NCI-H187 treated with DMSO at 0.1 percent for 48 hours (cell line): Measurements from ENCODE around the gene TMEM131L.
"Not testable (repeated sequence)": the region's sequence is repeated elsewhere in the genome, so short reads cannot be mapped to it uniquely, and the experiment has no call there.

Experiments used
- DNase-seq: peaks from one replicate; lab custom pipeline; 2025; lab: John Stamatoyannopoulos, UW

Gene TMEM131L

DNA sequence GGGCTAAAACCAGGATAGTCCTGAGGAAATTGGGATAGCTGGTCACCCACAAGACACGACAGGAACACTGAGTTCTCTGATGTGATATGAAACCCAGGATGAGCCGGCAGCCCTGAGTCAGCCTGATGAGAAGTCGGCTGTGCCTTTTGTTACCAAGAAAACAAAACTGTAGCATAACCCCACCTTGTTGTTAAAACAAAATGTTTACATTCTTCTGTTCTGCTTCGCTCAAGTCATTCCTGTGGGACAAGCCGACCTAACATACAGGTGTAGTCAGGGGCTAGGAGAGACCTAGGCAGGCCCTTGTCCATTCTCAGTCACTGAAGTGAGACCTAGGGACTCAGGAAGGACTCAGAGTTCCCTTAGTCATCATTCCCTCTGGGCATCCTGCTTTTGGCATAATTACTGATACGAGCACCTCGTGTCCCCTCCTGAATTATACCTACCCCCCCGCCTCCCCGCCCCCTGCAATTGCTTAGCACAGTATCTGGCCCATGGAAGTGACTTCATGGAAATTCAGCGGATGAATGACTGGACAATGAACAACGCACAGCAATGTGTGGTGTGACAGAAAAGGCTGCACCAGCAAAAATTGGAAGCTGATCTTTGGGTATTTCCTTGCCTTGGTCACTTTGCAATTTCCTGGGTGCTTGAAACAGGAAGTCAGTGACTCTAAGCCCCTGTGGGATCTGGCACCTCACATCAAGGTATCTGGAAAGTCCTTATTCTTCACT lies 186.1 kb downstream of the TMEM131L start:
- DNase-seq = no peak

DNA sequence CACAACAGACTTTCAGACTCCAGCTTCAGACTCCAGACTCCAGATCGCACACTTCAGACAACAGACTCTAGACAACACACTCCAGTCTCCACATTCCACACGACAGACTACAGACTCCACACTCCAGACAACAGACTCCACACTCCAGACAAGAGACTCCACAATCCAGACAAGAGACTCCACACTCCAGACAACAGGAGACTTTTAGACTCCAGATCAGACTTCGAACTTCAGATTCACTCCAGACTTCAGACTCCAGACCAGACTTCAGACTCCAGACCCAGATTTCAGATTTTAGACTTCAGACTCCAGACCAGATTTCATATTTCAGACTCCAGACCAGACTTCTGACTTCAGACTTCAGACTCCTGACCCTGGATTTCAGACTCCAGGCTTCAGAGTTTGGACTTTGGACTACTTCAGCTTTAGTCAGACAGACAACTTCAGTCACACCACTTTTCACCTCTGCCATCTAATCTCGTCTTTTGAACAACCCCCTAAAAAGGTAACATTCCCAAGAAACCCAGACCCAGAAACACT lies 188.9 kb downstream of the TMEM131L start:
- no peak for DNase-seq

DNA sequence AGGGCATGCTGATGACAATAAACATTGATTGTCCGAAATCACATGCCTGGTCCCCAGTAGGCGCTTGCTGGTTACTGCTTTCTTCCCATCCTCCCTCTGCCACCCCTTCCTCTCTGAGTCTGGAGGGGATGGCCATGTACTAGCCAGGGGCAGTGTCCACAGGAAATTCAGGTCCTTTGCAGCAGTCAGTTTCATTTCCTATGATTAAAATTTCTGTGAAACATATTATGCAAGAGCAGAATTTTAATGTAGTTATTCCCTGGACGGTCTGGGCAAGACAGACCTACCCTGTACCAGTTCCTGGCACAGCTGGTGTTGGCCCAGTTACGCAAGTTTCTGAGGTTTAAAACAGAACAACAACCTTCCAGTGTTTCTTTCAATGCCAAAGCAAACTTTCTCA lies 189.8 kb downstream of the TMEM131L start:
- DNase-seq = no peak

DNA sequence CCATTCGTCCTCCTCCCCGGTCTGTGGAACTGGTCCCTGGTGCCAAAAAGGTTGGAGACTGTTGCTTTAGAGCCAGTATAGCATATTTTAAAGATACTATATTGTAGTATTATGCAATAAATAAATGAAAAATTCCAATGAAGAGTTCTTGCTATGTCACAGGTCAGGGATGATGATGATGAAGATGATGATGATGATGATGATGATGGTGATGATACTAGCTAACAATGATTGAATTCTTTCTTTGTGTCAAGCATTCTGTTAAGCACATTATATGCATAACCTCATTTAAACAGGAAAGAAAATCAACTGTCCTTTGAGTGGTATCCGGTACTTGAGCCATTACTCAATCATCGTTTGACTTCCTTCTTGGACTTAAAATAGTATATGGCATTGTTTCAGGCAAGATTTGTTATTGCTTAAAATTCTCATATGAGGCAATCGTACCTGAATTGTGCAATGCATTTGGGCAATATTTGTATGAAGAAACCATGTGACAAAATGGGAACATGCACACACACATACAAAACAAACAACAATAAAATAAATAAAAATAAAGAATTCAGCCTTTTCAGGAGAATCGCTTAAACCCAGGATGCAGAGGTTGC lies 195.2 kb downstream of the TMEM131L start:
- no peak for DNase-seq

DNA sequence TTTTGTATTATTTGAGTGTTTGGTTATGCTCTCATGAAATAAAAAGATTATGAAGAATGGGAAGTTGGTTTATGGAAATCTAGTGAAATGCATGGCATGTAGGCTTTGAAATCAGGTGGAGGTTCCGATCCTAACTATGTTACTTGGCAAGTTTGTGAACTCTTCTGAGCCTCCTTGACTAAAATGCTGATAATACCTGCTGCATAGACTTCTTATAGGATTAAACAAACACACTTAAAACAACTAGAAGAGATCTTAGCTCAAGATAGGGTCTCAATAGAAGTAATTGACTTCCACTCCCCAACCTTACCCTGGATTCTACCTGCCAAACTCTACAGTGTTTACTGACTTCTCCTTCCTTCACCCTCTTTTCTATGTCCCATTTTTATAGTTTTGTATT lies 195.7 kb downstream of the TMEM131L start:
- DNase-seq = no peak

DNA sequence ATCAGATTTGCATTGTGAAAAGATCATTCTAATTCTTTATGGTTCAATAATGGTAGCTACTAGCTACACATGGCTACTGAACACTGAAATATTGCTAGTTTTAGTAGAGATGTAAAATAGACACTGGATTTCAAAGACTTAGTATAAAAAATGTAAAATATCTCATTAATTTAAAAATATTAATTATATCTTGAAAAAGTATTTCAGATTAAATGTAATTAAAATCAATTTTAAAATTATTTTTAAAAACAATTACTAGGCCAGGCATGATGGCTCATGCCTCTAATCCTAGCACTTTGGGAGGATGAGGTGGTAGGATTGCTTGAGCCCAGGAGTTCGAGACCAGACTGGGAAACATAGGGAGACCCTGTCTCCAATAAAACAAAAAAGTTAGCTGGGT lies 197.5 kb downstream of the TMEM131L start:
- DNase-seq = no peak

DNA sequence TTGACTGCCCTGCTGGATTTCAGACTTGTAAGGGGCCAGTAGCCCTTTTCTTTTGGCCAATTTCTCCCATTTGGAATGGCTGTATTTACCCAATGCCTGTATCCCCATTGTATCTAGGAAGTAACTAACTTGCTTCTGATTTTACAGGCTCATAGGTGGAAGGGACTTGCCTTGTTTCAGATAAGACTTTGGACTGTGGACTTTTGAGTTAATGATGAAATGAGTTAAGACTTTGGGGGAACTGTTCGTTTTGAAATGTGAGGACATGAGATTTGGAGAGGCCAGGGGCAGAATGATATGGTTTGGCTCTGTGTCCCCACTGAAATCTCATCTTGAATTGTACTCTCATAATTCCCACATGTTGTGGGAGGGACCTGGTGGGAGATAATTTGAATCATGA lies 200.3 kb downstream of the TMEM131L start:
- DNase-seq = not testable (repeated sequence)

DNA sequence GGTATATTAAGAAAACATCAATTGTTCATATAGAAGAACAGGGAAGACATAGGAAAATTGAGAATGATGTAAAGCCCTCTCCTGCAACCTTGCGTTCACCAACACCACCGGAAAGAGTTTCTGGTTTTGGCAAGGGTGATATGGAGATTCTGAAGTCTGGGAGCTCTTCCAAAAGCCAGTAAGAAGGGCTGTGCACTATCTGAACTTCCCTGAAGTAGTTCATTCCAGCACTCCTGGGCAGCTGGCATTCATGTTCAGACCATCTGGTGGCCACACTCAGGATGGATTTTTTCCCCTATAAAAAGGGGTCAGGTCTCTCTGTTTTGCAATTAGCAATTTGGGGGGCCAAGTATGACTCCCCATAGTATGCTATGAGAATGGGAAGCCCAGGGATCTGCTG lies 202.5 kb downstream of the TMEM131L start:
- DNase-seq = no peak

DNA sequence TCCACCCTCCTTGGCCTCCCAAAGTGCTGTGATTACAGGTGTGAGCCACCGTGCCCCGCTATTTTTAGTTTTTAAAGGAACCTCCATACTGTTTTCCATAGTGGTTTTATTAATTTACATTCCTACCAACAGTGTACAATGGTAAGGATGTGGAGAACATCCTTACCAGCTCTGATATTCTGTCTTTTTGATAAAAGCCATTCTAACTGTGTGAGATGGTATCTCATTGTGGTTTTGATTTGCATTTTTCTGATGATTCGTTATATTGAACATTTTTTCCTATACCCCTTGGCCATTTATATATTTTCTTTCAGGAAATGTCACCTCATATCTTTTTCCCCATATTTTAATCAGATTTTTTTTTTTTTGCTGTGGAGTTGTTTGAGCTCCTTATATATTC lies 203.7 kb downstream of the TMEM131L start:
- no peak for DNase-seq

DNA sequence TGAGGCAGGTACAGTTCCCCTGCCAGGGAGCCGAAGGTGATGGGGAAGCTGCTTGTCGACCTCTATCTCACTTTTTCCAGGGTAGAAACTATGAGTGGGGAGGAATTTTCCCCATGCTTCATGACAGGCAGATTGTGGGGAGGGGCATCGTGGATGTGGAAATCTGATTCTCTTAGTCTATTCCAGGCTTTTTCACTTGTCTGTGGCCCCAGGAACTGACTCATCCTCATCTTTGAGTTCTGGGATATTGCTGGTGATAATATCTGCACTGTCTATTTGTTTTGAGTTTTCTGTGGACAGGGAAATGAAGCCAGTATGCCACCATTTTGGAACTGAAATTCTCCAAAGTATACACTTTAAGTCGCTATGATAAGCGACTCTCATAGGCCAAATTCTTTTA lies 210.3 kb downstream of the TMEM131L start:
- no peak for DNase-seq

DNA sequence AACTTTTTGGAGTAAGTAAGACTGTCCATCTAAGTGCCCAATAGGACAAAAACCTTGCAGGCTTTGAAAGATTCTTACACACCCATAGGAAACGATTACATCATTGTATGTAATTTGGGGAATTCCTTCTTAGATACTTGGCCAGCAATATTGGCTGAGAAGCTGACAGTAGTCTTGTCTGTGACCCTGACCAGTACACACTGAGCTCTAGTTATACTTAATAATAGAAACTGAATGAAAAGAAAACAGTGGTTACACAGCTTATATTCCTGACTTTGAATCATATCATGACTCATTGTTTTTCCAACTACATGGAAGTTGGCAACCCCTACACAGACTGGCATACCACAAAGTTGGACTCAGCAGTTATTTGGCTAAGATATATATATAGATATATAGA lies 210.8 kb downstream of the TMEM131L start:
- DNase-seq = no peak

DNA sequence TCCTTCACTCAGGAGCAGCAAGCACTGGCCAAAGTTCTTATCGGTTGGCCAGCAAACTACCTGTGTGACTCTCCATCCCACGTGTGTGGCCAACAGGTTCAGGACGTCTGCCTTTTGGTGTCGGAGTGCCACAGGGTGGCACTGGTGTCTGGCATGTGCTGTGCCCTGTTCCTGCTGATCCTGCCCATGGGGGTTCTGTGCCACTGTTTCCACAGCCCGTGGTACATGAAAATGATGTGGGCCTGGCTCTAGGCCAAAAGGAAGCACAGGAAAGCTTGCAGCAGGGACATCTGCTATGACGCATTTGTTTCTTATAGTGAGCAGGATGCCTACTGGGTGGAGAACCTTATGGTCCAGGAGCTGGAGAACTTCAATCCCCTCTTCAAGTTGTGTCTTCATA lies 213.3 kb downstream of the TMEM131L start:
- no peak for DNase-seq

DNA sequence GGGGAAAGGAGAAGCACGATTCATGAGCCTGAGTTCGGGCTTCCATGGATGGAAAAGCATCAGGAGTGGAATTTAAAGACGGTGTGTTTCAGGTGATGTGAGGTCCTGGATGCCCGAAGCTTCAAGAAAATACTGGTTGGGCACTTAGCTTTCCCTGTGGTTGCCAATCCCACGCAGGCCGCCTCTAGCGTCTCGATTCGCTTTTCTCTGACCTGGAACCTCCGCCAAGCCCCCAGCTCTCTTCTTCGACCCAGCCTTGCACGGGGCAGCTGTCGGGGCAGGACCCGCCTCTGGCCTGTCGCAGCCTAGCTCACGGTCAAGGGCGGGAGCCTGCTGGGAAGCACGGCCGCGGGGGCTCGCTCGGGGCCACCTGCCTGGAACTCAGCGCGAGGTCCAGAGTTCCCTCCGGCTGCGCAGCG lies 217.6 kb downstream of the TMEM131L start:
- no peak for DNase-seq

DNA sequence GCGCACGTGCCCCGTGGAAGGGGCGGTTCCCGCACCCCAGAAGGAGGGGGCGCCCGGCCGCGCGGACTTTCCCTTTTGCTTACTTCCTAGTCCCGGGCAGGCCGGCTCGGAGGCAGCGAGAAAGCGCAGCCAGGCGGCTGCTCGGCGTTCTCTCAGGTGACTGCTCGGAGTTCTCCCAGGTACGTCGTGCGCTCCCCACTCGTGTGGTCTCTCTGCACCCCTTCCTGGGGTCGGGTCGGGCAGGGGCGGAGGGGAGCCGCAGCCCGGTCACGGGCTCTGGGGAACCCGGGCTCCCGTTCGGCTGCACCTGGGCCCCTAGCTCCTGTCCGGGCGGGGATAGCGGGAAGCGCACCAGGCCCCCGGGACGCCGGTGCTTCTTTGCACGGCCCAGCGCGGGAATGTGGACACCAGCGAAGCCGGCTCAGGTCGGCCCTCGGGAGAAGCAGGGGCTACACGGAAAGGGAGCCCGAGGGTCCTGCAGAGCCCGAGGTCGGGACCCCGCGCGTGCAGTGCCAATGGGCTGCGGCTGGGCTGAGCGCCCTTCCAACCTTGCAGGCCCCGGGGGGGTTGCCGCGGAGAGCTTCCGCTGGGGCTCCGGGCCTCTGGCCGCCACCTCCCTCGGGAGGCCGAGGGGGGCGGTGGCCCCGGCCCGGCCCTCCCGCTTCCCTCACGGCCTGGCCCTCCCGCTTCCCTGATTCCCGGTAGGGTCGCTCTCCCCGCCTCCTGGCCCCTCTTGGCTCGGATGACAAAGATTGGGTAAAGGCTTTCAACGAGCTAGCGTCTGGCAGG lies 218.2 kb downstream of the TMEM131L start, which contains the start of gene TLR2:
TSS of gene TLR2 (plus strand) at position 99 of the 789 bp plus-strand sequence. CDS start 18,628 bp downstream, outside the sequence.
- DNase-seq = no peak

DNA sequence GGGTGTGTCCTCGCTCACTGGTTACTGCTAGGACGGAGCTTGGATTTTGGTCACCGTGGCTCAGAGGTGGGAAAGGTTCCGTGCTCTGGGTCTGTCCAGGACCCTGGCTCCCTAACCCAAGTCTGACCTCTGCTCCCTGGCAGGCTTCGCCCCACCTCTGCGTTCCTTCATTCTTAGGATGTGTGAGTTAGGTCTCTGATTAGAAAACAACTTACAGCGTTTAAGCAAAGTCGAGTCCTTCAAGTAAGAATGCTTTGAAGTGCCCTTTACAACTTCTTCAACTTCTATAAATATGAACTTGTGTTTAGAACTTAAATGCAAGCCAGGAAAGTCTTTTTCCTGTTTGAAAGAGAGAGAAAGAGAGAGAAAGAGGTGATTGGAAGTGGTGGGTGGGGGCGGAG lies 218.8 kb downstream of the TMEM131L start:
- no peak for DNase-seq
